HG03039 (cell line): ENCODE data around the gene ZEB2.

Experiments
- ATAC-seq: cut with Tn5 transposase; IDR thresholded peaks from one replicate; pipeline ENCODE4 v1.9.1; 2021; ENCODE audit warnings: mild to moderate bottlenecking, moderate library complexity; ENCODE audit not compliant: unreplicated experiment

The ZEB2 gene

DNA sequence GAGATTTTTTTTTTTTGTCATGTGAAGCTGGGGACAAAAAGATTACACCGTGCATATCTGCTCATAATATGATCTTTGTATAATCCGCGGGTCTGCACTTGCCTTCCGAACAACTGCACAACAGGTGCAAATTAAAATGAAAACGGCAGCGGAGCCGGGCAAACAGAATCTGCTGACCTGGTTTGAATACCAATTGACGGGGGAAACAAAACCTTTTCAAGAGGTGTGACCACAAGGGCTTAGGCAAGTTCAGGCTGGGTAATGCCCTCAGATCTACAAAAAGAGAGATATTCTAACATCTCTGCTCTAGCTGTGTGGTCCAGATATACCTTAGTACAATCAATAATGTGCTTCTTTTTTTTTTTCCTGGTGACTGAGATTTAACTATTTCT, 88.5 kb downstream of the ZEB2 start:
- no peak for ATAC-seq

DNA sequence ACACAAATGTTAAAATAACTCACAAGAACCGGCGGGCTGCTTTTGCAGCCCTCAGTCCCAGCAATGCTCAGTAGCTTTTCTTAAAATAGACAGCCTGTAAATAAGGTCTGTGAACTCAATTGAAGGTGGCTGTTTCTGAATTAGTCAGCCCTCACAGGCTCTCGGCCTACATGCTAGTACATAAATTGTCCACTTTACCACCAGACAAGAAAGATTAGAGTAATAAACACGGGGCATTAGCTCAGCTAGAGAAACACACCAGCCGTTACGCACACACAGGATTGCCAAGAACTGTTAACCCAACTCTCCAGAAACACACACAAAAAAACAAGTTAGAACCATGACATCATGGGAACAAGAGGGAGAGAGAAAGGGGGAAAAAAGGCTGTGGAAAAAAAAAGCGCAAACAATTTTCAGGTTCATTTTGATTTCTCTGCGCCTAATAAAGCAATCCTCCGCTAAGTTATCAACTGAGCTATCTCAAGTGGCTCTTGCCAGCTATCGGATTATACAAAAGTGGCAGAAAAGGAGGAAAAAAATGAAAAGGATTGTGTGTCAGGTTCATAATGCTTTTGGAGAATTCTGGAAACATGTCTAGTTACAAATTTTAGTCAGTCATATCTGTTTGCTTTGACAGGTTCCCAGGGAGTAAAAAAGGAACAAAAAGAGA, 89.1 kb downstream of the ZEB2 start:
- ATAC-seq = peak; percentile 96

DNA sequence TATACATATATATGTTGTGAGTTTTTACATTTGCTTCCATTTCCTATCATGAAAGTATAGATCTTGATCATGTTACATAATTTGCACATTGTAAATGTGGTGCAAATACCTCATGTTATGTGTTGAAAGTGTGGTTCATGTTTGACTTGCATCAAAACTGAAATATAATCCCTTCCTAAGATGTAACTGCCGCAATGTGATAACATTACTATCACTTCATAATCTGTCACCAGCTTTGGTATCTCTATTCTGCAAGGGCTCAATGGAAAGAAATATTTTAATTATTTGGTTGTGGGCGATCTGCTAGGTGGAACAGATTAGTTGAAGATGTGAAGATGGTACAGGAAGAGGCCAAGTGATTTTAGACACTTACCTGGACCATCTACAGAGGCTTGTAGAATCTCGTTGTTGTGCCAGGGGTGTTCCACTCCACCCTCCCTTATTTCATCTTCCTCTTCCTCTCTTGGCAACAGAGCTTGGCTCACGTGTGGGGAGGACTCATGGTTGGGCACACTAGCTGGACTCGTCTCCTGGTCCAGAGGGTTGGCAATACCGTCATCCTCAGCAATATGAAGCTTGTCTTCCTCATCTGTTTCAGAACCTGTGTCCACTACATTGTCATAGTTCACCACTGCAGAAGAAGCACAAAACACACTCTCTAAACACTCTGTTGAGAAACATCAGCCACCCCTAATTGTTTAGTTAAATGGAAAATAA, 90.4 kb downstream of the ZEB2 start:
- no peak for ATAC-seq

DNA sequence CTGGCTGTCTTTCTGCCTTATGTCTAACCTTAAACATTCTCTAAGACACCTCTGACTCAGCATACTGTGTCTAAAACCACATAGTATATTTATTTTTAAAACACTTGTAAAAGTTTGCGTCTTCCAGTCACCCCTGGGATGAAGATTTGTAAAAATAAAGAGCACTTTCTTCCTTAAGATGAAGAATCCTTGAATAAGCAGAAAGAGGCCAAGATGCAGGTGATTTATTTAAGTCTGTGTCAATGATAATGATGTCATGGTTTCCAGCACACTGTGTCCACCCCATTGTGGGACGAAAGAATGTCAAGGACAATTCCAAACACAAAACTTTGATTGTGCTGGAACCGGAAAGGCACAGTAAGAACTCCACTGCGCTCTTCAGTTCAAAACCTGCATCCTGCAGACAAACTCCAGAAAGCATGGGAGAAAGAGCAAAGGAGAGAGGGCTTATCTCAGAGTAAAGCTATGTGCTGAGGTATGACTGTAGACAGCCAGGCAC, 92.9 kb downstream of the ZEB2 start:
- ATAC-seq = no peak

DNA sequence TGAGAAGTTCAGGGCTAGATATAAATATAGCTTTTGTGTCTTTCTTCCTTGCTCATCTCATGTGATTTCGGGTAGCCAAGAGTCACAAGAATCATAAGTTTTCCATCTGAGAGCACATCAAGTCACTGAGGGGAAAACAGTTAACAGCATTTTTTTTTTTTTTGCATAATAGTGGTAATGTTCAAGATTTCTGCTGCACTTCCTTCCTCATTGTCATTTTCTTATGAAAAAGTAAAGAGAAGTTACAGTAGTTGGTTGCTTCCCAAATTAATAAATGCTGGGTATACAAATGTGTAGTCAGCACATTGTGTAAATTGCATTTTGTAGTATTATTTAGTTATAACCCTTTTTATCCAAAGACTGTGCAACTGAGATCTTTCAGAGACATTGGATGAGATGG, 93.6 kb downstream of the ZEB2 start:
- ATAC-seq = no peak

DNA sequence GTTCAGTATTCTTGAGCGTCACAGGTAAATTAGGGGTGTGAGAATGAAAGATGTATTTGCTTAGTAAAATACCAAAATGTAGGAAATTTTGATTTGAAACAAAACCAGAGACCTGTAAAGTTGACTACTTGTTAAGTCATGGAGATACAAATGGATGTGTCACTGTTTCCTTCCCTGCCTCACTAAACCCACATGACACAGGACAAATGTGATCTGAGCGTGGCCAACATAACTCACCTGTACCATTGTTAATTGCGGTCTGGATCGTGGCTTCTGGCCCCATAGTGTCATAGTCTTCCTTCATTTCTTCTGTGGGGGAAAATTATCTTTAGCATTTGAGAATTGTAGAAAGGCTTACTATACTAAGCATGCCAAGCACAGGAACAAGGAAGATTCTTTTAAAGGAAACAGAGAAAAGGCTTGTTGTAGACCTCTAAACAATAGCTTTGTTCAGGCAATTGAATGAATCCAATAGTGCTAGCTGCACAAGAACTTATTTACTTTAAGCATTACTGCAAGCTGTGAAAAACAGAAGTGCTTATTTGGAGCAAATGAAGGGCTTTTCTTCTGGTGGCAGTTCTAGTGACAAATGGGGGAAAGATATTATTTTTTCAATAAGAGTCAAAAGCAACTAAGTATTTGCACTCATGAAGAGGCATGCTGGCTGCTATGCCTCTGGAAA, 95.2 kb downstream of the ZEB2 start:
- ATAC-seq = no peak

DNA sequence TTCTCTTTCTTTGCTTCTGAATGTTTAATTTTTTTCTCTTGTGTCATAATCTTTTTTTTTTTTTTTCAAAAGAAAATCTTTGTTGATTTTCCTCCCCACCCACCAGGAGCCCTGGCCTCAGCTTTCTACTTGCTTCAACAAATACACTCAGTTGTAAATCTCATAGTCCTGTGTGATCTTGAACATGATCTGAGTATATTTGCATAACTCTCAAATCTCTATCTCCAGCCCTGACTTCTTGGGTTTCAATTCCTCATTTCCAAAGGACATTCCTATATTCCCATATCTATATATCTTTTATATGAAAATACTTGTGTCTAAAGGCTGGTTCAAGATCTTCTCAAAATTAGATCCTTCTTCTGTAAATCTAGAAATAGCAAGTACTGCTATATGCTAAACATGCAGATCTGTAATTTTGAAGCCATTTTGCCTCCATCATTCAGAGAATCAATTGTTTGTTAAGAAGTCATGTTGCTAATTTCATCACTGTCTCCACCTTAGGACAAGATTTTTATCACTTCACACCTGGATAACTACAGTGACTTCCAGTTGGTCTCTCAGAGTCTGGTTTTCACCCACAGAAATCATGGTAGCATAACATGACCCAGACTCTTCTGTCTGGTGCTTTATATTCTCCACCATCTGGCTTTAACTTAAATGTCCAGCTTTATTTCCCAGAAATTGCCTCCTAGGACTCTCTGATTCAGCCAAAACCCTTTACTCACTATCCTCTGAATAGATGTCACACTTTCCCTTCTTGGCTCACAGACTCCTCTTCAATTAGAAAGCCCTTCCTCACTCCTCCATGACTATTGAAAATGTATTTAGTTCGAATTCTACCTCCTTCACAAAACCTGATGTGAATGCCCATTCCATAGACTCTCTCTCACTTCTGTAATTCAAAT, 98.1 kb downstream of the ZEB2 start:
- no peak for ATAC-seq

DNA sequence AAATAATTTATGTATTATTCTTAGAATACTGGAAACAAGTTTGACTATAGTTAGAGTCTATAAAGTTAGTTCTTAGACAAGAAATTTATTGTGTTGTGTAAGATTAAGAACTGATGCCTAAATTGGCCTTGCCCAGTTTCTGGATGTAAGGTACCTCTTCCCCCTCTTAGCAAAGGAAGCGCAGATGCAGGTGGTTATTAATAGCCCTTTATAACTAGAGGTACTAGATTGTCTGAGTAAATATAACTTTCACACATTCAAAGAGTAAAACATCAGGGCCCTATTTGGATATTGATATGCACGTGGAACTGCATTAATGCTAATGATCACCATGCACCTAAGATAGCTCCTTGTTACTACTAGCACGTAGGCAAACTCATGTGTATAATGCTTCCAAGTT, 100.7 kb downstream of the ZEB2 start:
- ATAC-seq = no peak

DNA sequence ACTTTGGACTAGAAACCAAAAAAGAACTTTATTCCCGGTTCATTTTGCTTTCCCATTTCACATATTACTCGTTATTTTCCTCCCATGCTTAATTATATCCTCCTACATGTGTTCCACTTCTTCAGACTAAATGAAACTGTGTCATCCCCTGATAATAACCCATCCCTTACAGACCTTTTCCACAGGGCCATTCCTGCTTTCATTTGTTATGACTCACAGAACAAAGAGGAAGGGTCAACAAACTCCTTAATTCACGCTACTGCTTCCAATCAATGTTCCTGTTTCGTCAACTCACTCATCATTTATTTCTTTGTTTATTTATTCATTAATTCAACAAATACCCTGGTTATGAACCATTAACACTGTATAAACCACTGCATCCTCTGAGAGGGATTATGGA, 104.5 kb downstream of the ZEB2 start:
- no peak for ATAC-seq

DNA sequence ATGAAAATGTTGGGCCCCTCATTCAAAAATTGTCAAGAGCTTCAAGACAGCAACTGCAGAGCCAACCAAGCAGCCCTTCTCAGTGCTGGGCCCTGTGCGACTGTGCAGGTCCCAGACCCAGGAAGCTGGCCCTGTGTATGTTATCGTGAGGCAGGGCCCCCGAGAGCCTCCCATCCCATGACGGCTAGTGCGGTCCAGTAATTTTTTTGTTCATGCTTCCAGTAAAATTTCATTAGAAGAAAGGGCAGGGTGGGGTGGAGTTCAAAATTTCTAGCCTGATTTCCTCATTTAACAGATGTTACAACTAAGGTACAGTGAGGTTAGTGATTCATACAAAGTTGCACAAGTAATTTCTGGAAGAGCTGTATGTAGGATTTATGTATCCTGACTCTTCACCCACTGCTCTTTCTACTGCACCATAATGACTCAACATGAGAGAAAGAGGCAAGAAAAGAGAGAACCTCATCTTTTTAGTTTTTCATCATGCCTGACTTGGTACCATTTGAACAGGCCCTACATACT, 105.5 kb downstream of the ZEB2 start:
- ATAC-seq = peak; percentile 80

DNA sequence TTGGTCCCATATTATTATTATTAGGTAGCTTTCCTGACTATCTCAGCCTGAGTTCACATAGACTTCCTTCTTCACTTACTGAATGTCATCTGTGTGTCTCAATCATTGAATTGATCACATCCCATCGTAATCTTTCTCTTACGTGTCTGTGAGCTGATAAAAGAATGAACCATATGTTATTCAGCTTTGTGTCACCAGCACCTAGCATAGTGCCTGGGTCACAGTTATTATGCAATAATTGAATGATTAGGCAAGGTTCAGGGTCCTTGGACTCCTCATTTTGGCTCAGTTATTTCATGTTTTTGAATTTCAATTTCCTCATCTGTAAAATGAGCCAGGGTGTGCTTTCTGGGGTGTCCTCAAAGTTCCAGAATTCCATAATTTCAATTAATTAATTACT, 107.2 kb downstream of the ZEB2 start:
- no peak for ATAC-seq

DNA sequence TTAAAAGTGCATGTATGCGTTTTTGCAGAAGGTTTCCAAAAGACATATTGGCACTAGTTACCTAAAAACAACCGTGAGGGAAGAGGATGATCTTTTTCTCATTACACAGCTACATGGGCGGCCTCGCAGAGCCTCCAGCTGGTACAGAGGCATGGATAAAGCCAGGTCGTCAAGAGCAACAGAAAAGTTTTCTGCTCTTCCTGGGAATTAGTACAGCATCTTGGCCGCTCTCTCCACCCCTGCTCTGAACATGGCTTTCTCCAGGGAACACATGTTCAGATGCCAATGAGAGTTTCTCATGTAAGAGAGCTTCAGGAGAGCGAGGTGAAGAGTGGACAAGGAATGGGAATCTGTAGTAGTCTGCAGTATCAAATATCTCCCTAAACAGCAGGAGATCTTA, 108.4 kb downstream of the ZEB2 start:
- ATAC-seq = no peak

DNA sequence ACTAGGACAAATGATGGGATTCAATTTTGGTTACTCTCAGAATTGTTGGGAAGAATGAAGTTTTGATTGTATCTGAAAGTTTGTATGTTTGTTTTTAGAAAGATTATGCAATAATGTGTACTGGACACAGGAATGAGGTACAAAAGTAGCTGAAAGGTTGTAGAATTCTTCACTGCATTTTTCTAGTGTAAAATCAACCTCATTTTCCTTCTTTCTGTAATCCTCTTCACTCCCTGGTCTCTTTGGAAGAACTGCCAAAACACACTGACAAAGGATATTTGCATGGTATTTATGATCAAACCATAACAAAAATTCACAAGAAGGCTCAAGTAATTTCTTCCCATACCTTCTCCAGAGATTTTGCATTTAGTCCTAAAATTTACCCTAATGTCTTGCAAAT, 110.7 kb downstream of the ZEB2 start:
- no peak for ATAC-seq

DNA sequence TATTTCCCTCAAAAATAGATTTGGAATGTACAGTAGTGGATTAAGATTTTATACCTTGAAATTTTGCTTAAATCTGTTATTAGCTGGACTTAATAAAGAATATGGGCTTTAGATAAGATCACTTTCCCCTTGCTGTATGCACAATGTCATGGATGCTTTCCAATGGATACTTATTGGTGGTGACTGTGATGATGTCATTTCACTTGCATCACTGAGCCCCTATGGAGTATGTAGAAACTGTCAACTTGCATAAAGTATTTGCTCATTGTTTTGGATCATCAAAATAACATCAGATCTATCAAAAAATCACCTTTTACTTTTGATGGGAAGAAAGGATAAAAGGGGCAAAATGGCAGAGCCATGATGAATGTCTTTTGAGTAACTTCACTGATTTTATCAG, 112.7 kb downstream of the ZEB2 start:
- no peak for ATAC-seq

DNA sequence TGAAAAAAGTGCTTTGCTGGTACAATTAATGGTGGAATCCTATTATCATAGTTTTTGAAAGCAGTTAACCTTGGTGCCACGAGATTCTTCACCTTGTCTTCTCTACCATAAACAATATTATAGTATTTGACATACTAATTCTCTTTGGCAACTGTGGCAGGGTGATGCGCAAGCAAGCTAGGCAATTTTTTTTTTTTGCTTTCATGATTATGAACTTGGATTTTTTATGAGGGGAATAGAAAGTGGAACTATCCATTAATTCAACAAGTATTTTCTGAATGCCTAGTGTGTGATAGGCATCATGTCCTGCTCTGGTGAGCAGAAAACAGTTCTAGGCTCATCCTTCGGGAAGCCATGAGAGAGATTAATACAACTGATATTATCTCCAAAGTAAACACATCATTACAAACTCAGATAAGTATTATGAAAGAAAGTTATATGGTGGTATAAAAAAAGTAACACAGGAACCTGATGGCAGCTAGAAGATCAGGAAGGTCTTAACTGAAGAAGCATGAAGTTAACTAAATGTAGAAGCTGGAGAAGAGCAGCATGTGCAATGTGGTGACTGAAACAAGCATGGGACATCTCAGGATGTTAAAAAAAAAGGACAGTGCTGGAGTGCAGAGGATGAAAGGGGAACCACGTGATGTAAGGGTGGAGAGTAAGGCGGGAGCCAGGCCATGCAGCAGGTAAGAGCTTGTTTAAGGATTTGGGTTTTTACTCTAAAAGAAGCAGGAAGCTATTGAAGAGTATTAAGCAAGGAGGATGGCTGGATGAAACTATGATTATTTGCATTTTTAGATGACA, 113.7 kb downstream of the ZEB2 start:
- no peak for ATAC-seq

DNA sequence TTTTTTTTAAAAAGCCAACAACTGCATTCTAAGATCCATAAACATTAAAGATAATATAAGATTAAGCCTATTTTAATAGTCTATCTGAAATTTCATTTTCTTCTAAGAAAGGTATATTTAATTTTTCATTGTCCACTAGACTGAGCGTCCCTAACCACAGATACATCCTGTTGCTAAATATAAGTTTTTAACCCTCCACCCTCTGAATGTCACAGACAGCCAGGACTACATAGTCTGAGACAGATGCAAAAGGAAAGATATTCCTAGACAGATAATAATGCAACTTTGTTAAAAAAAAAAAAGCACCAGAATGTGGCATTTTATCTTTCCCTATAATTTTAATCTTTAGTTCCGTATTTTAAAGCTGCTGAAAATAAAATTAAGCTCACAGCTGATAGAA, 114.6 kb downstream of the ZEB2 start:
- no peak for ATAC-seq

DNA sequence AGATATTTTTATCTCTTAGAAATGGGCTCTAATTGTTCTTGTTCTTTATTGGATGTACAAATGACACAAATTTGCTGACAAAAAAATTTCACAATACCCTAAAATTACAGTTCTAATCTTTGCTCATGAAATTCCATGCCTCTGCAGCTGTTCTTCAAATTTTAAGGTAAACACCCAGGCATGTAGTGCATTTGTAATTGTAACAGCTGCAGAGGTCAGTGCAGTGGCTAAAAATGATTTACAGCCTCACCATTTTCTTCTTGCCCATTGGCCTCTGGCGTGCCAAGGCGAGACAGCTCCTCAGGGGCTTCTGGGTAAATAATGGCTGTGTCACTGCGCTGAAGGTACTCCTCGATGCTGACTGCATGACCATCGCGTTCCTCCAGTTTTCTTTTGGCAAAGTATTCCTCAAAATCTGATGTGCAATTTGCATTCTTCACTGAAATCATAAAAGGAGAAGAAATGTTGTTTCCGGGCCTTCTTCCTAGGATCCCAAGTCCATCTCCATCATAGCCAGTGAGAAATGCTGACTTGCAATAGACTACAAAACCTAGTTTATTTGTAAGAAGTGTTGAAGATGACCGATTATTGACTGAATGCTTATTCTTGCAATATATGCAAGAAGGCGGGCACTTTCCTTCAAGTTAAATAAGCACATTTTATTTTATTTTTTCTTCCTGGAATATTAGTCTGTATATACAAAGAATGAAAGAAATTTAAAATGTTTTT, 115.2 kb downstream of the ZEB2 start:
- no peak for ATAC-seq

DNA sequence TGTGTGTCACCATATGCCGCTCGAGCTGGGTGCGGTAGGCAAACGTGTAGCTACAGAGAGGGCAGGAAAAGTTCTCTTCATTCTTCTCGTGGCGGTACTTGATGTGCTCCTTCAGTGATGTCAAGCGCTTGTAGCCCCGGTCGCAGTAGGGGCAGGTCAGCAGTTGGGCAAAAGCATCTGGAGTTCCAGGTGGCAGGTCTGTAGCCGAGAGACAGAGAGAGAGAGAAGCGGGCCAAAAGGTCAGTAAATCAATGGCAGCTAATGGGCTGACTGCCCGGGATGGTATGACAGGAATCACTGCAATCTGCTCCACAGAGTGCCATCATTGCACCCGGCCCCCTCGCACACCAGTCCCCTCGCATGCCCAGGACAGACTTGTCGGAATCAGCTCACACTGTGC, 116.0 kb downstream of the ZEB2 start:
- ATAC-seq = no peak

DNA sequence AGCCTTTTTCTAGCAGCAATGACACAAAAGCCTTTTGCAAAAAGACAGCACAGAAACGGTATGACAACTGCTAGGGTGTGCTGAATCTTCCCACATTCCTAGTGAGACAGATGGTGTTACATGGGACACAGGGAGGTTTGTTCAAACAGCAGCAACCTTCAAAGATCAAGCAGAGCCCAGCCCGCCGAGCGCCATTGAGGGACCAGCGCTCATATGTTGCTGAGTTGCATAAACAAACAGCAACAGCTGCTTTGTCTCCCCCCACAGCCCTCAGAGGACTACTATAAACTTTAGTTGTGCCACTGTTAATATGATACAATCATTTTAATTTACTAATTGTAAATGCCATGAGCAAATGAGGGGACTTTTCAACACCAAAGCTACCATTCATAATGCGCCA, 117.7 kb downstream of the ZEB2 start:
- no peak for ATAC-seq
